Measurements from ENCODE around the gene RGL2.

Gene RGL2

DNA sequence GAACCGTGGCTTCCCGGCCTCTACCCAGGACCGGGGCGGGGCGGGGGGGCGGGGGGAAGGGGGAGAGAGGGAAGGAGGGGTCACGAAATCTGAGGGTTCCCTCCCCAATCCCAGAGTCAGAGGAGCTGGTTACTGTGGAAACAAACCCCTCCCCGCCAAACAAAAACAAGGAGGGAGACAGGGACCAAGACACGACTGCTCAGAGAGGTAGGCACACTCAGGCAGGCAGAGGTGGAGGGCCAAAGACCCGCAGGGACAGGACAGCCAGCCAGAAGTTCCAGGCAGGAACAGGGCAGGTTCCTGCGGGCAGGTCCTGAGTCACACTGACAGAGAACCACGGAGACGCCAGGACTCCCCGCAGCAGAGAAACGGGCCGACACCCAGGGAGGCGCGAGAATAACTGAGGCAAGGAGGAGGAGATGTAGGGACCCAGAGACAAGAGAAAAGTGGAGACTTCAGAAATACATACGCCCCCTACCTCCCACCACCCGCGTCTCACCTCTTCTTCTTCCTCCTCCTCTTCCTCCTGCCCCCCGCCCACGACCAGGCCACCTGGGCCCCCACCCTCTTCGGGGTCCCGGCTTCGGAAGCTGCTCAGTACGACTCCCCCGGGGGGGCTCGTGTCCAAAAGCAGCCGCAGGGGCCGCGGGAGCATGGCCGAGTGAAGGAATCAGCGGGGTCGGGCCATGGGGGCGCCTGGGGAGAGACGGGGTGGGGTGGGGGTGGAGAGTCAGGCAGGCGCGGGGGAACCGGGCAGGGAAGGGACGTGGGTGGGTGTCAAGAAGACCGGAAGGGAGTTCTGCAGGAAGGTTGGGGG, 578 bp downstream of the RGL2 start:
- Histone ChIP-seq H3K4me1 (ENCODE audit: control insufficient read depth, low read length) (peaks cover 20% of the 10 kb centered on the region), H3K27me3 (ENCODE audit: control insufficient read depth, low read length) (no peaks in the 10 kb centered on the region), H4K20me1 (ENCODE audit: control insufficient read depth, insufficient read depth, low read depth, low read length) (no peaks in the 10 kb centered on the region), H3K9me2 (replicated peaks; ENCODE audit: control insufficient read depth, low read length) (no peaks in the 10 kb centered on the region), H3F3A (ENCODE audit: control insufficient read depth, insufficient read depth) (peaks cover 17% of the 10 kb centered on the region), H3K9me3 (ENCODE audit: control insufficient read depth, insufficient read depth, low read length) (no peaks in the 10 kb centered on the region), H3K4me3 (ENCODE audit: low read length) (peak overlapping the region; percentile 95), H3K36me3 (ENCODE audit: control insufficient read depth, low read length) (peaks cover 54% of the 10 kb centered on the region), H3K79me2 (ENCODE audit: control insufficient read depth, low read length) (peaks cover 35% of the 10 kb centered on the region), H3K4me2 (ENCODE audit: low read length) (peak overlapping the region; percentile 98), H3K27ac (ENCODE audit: low read depth, low read length) (peak overlapping the region; percentile 97)
- no peak for TF ChIP-seq EZH2phosphoT487 (IDR thresholded peaks at IDR 0.05; ENCODE audit: borderline replicate concordance, low read length)
- TF ChIP-seq, protein P1, sequence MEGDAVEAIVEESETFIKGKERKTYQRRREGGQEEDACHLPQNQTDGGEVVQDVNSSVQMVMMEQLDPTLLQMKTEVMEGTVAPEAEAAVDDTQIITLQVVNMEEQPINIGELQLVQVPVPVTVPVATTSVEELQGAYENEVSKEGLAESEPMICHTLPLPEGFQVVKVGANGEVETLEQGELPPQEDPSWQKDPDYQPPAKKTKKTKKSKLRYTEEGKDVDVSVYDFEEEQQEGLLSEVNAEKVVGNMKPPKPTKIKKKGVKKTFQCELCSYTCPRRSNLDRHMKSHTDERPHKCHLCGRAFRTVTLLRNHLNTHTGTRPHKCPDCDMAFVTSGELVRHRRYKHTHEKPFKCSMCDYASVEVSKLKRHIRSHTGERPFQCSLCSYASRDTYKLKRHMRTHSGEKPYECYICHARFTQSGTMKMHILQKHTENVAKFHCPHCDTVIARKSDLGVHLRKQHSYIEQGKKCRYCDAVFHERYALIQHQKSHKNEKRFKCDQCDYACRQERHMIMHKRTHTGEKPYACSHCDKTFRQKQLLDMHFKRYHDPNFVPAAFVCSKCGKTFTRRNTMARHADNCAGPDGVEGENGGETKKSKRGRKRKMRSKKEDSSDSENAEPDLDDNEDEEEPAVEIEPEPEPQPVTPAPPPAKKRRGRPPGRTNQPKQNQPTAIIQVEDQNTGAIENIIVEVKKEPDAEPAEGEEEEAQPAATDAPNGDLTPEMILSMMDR (IDR thresholded peaks at IDR 0.05; ENCODE audit: low read depth, low read length, poor library complexity, severe bottlenecking) = peak; percentile 58

DNA sequence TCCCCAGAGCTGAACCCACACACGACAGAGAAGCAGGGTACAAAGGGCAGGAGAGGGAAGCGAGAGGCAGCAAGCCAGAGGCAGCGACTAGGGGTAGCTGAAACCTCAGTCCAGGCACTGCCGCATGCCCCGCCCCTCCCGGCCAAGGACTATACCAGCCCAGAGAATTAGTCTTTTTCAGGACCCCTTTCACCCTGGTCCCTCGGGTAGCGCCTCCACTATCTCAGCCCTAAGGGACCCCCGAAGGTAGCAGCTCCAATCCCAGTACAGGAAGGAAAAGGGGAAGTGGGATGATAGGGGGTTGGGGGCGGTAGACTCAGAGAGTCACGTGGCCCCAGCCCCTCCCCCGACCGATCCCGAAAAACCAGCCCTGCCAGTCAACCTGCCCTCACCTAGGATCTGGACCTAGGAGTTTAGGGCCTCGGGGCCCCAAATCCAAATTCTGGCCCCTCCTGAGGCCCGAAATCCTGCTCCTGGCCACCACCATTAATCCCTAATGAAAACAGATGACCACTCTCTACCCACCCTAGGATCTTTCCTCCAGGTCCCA, 1.3 kb downstream of the RGL2 start:
- Histone ChIP-seq H3K4me1 (ENCODE audit: control insufficient read depth, low read length) (peaks cover 20% of the 10 kb centered on the region), H3K9me2 (replicated peaks; ENCODE audit: control insufficient read depth, low read length) (no peaks in the 10 kb centered on the region), H3K4me3 (ENCODE audit: low read length) (peak overlapping the region; percentile 95), H3K4me2 (ENCODE audit: low read length) (peak overlapping the region; percentile 98), H3K27me3 (ENCODE audit: control insufficient read depth, low read length) (no peaks in the 10 kb centered on the region), H3K27ac (ENCODE audit: low read depth, low read length) (peak overlapping the region; percentile 23; the same call in 1 of the 2 replicates), H3K36me3 (ENCODE audit: control insufficient read depth, low read length) (peaks cover 55% of the 10 kb centered on the region), H3K9me3 (ENCODE audit: control insufficient read depth, insufficient read depth, low read length) (no peaks in the 10 kb centered on the region), H3F3A (ENCODE audit: control insufficient read depth, insufficient read depth) (peaks cover 17% of the 10 kb centered on the region), H4K20me1 (ENCODE audit: control insufficient read depth, insufficient read depth, low read depth, low read length) (no peaks in the 10 kb centered on the region), H3K79me2 (ENCODE audit: control insufficient read depth, low read length) (peaks cover 35% of the 10 kb centered on the region)
- TF ChIP-seq, protein P1 (IDR thresholded peaks at IDR 0.05; ENCODE audit: low read depth, low read length, poor library complexity, severe bottlenecking) = no peak
- TF ChIP-seq EZH2phosphoT487 (IDR thresholded peaks at IDR 0.05; ENCODE audit: borderline replicate concordance, low read length) = no peak

DNA sequence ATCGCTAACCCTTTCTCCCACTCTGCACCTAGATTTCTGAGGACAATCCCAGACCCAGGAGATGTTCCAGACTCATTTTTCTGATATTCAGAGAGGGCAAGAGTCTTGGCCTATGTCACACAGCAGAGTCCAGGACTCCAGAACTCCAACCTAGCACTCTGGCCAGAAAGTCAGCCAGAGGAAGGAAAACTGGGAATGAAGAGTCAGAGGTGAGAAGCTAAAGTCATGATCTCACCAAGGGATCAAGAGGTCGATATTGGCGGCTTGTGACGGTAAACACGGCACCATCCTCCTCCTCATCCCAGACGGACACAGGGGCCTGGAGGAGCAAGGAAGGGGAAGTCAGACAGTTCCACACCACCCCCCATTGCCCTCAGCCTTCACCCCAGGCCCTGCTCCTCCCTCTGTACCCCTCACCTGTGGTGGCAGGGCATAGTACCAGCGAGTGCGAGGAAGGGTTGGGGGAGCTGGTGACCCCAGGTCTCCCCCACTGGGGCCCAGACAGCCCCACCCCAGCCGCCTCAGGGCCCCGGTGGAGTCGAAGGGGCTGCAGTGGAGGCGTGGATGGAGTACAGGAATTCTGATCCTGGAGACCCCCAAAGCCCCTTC, 1.8 kb downstream of the RGL2 start:
- H3F3A ChIP-seq (ENCODE audit: control insufficient read depth, insufficient read depth) = peaks cover 17% of the 10 kb centered on the region
- H3K9me3 ChIP-seq (ENCODE audit: control insufficient read depth, insufficient read depth, low read length) = no peaks in the 10 kb centered on the region
- H3K27me3 ChIP-seq (ENCODE audit: control insufficient read depth, low read length) = no peaks in the 10 kb centered on the region
- peaks cover 60% of the 10 kb centered on the region for H3K36me3 ChIP-seq (ENCODE audit: control insufficient read depth, low read length)
- H4K20me1 ChIP-seq (ENCODE audit: control insufficient read depth, insufficient read depth, low read depth, low read length) = no peaks in the 10 kb centered on the region
- TF ChIP-seq, protein P1 (IDR thresholded peaks at IDR 0.05; ENCODE audit: low read depth, low read length, poor library complexity, severe bottlenecking) = no peak
- TF ChIP-seq EZH2phosphoT487 (IDR thresholded peaks at IDR 0.05; ENCODE audit: borderline replicate concordance, low read length) = no peak
- H3K4me1 ChIP-seq (ENCODE audit: control insufficient read depth, low read length) = peaks cover 20% of the 10 kb centered on the region
- peak overlapping the region; percentile 95 for H3K4me3 ChIP-seq (ENCODE audit: low read length)
- H3K27ac ChIP-seq (ENCODE audit: low read depth, low read length) = 0 out of 2 replicates have a peak overlapping the region, but pooled peaks have one; percentile 23
- H3K4me2 ChIP-seq (ENCODE audit: low read length) = peak overlapping the region; percentile 98
- peaks cover 35% of the 10 kb centered on the region for H3K79me2 ChIP-seq (ENCODE audit: control insufficient read depth, low read length)
- no peaks in the 10 kb centered on the region for H3K9me2 ChIP-seq (replicated peaks; ENCODE audit: control insufficient read depth, low read length)

All from DOHH2 (cell line).